ENCODE measurements around the gene INPP5B.
"Not testable (repeated sequence)": the region's sequence is repeated elsewhere in the genome, so short reads cannot be mapped to it uniquely, and the experiment has no call there.

INPP5B gene

GRCh38 chr1:37910886-37911285, 36.0 kb downstream of the INPP5B start:
- DNase-seq: not testable (repeated sequence)

DNA sequence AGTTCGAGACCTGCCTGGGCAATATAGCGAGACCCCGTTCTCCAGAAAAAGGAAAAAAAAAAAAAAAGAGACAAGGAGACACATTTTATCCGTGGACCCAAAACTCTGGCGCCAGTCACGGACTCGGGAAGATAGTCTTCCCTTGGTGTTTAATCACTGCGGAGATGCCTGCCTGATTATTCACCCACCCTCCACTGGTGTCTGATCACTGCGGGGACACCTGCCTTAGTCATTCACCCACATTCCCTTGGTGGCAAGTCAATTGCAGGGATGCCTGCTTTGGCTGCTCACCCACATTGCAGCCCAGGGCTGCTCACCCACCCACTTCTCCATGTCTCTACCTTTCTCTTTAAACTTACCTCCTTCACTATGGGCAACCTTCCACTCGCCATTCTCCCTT, 38.3 kb downstream of the INPP5B start:
- not testable (repeated sequence) for DNase-seq

GRCh38 chr1:37907416-37908125, 39.3 kb downstream of the INPP5B start:
- DNase-seq: not testable (repeated sequence)

GRCh38 chr1:37906591-37906990, 40.3 kb downstream of the INPP5B start:
- not testable (repeated sequence) for DNase-seq

GRCh38 chr1:37905727-37906126, 41.1 kb downstream of the INPP5B start:
- no peak for DNase-seq

GRCh38 chr1:37903921-37904320, 42.9 kb downstream of the INPP5B start:
- not testable (repeated sequence) for DNase-seq

DNA sequence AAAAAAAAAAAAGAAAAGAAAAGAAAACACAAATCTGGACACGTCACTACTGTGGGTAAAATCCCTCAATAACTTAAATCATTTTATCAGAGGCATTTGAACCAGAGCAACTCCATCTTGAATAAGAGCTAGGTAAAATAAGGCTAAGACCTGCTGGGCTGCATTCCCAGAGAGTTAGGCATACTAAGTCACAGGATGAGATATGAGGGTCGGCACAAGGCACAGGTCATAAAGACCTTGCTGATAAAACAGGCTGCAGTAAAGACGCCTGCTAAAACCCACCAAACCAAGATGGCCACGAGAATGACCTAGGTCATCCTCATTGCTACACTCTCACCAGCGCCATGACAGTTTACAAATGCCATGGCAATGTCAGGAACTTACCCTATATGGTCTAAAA, 43.9 kb downstream of the INPP5B start:
- DNase-seq: no peak

- DNase-seq: no peak
Observed at GRCh38 chr1:37901893-37902225, 45.0 kb downstream of the INPP5B start.

DNA sequence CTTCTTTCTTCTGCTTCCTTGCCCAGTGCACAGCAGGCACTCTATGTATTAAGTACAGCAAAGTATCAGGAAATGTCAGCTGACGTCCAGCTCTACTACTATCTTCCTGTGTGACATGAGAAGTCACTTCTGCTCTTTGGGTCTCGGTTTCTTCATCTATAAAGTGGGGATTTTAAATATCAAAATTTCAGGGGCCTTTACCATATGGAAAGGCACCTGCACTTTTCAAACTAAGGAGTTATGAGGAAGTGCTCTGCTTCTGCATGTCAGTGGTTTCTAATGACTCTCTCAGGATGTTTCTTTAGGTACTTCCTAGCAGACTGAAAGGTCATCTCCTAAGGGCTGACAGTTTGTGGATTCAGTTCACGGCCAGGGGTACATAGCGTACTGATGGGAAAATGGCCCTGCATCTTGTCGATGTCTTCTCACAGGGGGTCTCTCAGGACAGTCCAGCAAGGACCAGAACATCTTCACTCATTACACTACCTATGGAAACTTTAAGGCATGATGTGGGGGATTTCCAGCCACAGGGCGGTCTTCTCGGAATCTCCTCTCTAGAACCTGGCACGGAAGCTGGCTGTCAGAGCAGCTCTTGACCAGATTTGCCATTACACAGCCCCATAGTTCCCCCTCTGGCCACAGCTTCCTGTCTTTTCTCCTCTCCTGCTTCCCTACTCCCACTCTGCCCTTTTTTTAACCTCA, 45.5 kb downstream of the INPP5B start:
- DNase-seq: no peak

GRCh38 chr1:37897563-37897962, 49.3 kb downstream of the INPP5B start:
- not testable (repeated sequence) for DNase-seq

- DNase-seq: no peak
Observed at GRCh38 chr1:37893673-37894072, 53.2 kb downstream of the INPP5B start.

- DNase-seq: peak; percentile 35
Observed at GRCh38 chr1:37892151-37893047, 54.5 kb downstream of the INPP5B start.

DNA sequence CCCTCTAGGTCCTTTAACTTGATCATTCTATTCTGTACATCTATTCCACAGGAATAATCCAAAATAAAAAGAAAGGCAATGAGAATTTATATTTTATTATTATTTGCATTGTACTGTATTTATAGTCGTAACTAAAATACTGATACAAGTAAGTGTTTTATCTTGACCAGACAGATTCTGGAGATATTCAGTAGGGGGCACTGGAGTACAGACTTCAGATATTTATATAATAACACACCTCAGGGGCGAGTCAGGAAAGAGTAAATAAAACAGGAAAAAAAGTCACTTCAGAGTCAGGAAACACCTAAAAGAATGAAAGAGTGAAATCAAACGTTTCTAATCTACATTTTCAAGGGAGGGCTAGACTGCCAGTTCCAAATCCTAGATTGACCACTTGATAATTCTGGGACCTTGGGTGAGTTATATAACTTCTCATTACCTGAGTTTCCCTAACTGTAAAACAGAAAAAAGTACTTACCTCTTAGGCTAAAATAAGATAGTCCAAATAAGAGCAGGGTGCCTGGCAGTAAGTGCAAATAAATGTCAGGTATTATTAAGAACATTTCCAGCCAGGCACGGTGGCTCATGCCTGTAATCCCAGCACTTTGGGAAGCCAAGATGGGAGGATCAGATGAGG, 56.4 kb downstream of the INPP5B start:
- peak; percentile 35 for DNase-seq

DNA sequence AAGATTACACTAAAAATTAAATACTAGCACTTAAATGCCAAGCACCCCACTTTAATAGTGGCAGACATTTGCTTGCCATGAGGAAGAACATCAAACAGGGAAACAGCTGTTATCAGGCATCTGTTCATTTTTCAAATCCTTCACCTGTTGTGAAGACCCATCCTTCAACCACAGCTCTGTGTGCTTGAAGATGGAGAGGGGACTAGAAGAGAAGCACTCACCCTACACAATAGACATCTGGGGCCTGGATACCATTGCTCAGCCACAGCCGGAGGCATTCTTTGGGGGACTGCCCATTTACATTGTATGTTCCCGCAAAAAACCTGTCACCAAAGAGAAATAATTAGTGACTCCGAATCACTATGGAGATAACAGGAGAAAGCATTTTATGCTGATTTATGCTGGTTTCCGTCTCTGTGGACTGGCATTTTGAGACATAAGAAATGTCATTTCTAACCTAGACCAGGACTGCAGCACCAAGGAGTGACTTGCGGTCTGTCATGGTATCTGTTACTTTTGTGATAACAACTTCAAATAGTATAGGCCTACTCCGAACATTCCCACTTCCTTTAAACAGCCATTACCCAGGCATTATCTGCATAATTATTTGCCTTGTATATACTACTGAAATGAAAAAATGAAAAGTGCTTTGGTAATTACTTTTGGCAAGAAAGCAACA, 58.7 kb downstream of the INPP5B start:
- no peak for DNase-seq

GRCh38 chr1:37884145-37884544, 62.7 kb downstream of the INPP5B start:
- DNase-seq: no peak

DNA sequence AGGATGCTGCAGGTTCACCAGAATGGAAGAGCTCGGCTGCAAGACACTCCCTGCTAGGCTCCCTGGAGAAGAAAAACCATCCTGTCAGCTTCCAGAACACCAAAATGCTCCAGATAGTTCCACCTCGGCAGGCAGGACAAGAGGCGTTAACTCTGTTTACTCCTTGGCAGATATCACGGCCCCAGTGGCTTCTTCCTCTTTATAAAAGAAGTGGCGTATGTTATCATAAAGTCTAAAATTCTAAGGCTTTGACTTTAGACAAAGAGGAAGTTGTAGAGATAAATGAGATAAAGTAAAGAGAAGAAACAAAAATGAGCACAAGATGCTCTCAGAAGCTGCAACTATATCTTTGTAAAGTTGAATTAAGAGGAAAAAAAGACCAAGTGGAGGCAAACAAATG, 63.2 kb downstream of the INPP5B start:
- DNase-seq: no peak

- DNase-seq: no peak
Observed at GRCh38 chr1:37879865-37880264, 67.0 kb downstream of the INPP5B start.

GRCh38 chr1:37878071-37878470, 68.8 kb downstream of the INPP5B start:
- DNase-seq: no peak

DNA sequence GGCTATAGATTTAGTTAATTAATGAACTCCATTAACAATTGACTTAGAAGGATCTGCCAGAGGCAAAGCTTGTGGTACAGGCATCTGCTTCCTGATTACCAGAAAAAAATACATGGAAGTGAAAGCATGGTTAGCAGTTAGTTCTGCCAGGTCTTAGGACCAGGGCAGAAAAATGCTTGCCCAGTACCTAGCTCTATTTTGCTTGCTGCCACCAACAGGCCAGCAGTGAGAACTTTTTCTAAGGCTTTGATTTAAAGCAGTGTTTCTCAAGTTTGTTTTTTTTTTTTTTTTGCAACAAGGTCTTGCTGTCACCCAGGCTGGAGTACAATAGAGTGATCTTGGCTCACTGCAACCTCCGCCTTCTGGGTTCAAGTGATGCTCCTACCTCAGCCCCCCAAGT, 71.0 kb downstream of the INPP5B start:
- no peak for DNase-seq

DNA sequence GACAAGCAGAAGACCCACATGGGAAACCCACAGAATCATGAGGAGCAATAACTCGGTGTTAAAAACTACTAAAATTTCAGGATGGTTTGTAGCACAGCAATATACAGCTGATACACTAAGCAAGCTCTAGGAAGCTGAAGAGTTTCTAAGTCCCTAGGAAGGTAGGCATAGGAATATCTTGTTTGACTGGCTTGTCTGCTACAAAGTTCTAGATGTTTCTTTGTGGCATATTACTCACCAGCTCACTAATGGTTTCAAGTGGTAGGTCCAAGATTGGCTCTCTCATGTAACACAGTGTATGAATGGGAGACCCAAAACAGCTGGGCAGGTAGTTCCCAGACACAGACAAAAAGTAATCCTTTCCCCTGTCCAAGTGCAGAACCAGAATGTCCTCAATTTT, 74.2 kb downstream of the INPP5B start:
- DNase-seq: no peak

DNA sequence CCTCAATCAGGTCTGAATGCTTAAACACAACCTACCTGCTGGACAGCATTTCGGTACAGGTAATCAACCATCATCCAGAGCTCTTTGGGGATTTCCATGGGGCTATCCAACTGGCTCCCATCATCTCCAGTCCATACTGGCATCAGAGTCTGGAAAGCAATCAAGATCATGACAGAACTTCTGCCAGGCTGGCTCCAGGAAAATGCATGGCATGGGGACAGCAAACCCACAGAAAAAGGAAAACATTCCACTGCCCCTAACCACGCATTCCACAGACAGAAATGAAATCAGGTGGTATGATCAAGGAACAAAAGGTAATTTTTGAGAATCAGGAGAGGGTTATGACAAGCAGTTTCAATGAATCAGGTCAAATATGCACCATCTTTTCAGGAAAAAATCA, 78.4 kb downstream of the INPP5B start:
- DNase-seq: no peak

GRCh38 chr1:37867784-37868183, 79.1 kb downstream of the INPP5B start:
- no peak for DNase-seq

Data from fibroblast of skin of scalp (primary cell).